CD4-positive, alpha-beta memory T cell (primary cell): ENCODE data around the gene MCM3AP. TPM values are rescaled to one million over a fixed set of nuclear protein-coding genes. Genes with fewer than 3 reads are reported as not detected.

Experiments
- CTCF ChIA-PET: fragments of 350-600 bp; sonication (Branson Sonifier 250); formaldehyde crosslinking; loops from one replicate; lab custom pipeline; 2021; ENCODE audit warnings: inconsistent platforms; ENCODE audit not compliant: partially characterized antibody; lab: Charles Lee
- POLR2A ChIA-PET: fragments of 350-600 bp; sonication (Branson Sonifier 250); formaldehyde crosslinking; loops from one replicate; lab custom pipeline; 2021; ENCODE audit not compliant: partially characterized antibody; lab: Charles Lee
- DNase-seq, 5 donors: peaks; one replicate each; pipeline versions ENCODE4 v3.0.0 to v3.0.0-alpha.2; 2020 to 2022; ENCODE audit warnings: mixed read lengths in 1 of 5
- H3K27ac ChIP-seq: one replicate; pipeline ENCODE4 v1.7.0; 2013; ENCODE audit warnings: low read depth, low read length
- H3K27me3 ChIP-seq: 2 replicates; pipeline ENCODE4 v1.7.0; 2013; ENCODE audit warnings: mild to moderate bottlenecking, low read length, moderate library complexity; ENCODE audit not compliant: insufficient read depth
- H3K36me3 ChIP-seq: 2 replicates; pipeline ENCODE4 v1.7.0; 2013; ENCODE audit warnings: mild to moderate bottlenecking, low read length, moderate library complexity; ENCODE audit not compliant: insufficient read depth
- H3K4me1 ChIP-seq: 2 replicates; pipeline ENCODE4 v1.7.0; 2013; ENCODE audit warnings: mild to moderate bottlenecking, low read length, moderate library complexity; ENCODE audit not compliant: insufficient read depth
- H3K4me3 ChIP-seq, 2 donors: one replicate each; pipeline ENCODE4 v1.7.0; 2013; ENCODE audit warnings: low read length in 2 of 2, mild to moderate bottlenecking in 1 of 2
- H3K9me3 ChIP-seq, 2 donors: one replicate each; pipeline ENCODE4 v1.7.0; 2013; ENCODE audit warnings: low read length in 2 of 2, control low read depth in 1 of 2; ENCODE audit not compliant: control insufficient read depth in 1 of 2
- H3K27ac Mint-ChIP-seq, 7 donors: one replicate each; pipeline ENCODE4 v1.8.0; 2020 to 2021; ENCODE audit warnings: mixed read lengths in 7 of 7, mild to moderate bottlenecking in 6 of 7, inconsistent platforms in 3 of 7, moderate library complexity in 3 of 7
- H3K27me3 Mint-ChIP-seq, 2 donors: one replicate each; pipeline ENCODE4 v1.8.0; 2020 to 2021; ENCODE audit warnings: mixed read lengths in 2 of 2
- H3K36me3 Mint-ChIP-seq, 2 donors: one replicate each; pipeline ENCODE4 v1.8.0; 2020 to 2021; ENCODE audit warnings: mixed read lengths in 2 of 2, inconsistent platforms in 1 of 2, mild to moderate bottlenecking in 1 of 2
- H3K4me1 Mint-ChIP-seq, 4 donors: one replicate each; pipeline ENCODE4 v1.8.0; 2020 to 2021; ENCODE audit warnings: mixed read lengths in 4 of 4, mild to moderate bottlenecking in 1 of 4
- H3K4me3 Mint-ChIP-seq, 8 donors: one replicate each; pipeline ENCODE4 v1.8.0; 2020 to 2021; ENCODE audit warnings: mixed read lengths in 8 of 8, mild to moderate bottlenecking in 7 of 8, moderate library complexity in 6 of 8, inconsistent platforms in 3 of 8
- H3K9me3 Mint-ChIP-seq, 8 donors: one replicate each; pipeline ENCODE4 v1.8.0; 2020 to 2021; ENCODE audit warnings: mixed read lengths in 8 of 8, mild to moderate bottlenecking in 5 of 8, inconsistent platforms in 3 of 8, moderate library complexity in 1 of 8
- intact Hi-C: fragments of 100-400 bp; cut with micrococcal nuclease; formaldehyde crosslinking; loops from one replicate; pipeline ENCODE4 v1.15.1; 2023
- polyA plus RNA-seq, 2 donors: library from polyadenylated mRNA; unstranded; fragments of 300-500 nt; fragmentation: Illumina TruSeq; gene quantifications; one replicate each; pipeline ENCODE4 v1.2.3, GENCODE V29; 2021
- total RNA-seq, 2 experiments: library from RNA; stranded (reverse); gene quantifications; one replicate each; pipeline ENCODE4 v1.2.3, GENCODE V29; 2021

The MCM3AP gene
- total and polyA plus RNA-seq, 4 experiments from 2014 or later = 14.9 to 168 (median 100) TPM

- H3K4me3 Mint-ChIP-seq = no peak overlapping the region
- H3K4me3 ChIP-seq = no peak overlapping the region
- H3K4me1 ChIP-seq = peaks cover 32% of the 10 kb centered on the region
- peaks cover 26 to 37% (median 33%) of the 10 kb centered on the region in 4 donors for H3K4me1 Mint-ChIP-seq
- DNase-seq = no peak
- no peaks in the 10 kb centered on the region for H3K27me3 Mint-ChIP-seq
- POLR2A ChIA-PET = interaction anchor here (1.3 kb wide), 1 partner anchor 33 kb away, joined by 3 read pairs; the partner anchor contains the start of genes MCM3AP and YBEY
- intact Hi-C loops = no loop called here
- peaks cover 0 to 2% (median 0%) of the 10 kb centered on the region in 8 donors for H3K9me3 Mint-ChIP-seq
- no peaks in the 10 kb centered on the region for H3K9me3 ChIP-seq
- H3K27ac ChIP-seq = no peak overlapping the region
- no peaks in the 10 kb centered on the region for H3K27me3 ChIP-seq
- CTCF ChIA-PET = interaction anchor here (0.8 kb wide), 1 partner anchor 109 kb away, joined by 3 read pairs; no protein-coding TSS in a partner anchor
- H3K27ac Mint-ChIP-seq = peak overlapping the region in 3 of 7 donors; percentile 82 to 94 (median 86)
- peaks cover 27% of the 10 kb centered on the region for H3K36me3 ChIP-seq
- H3K36me3 Mint-ChIP-seq = peaks cover 67 to 81% of the 10 kb centered on the region in 2 donors
Observed at GRCh38 chr21:46252840-46253239, 32.6 kb downstream of the MCM3AP start.

GRCh38 chr21:46250146-46250725 lies 35.2 kb downstream of the MCM3AP start:
- Histone ChIP-seq H3K36me3 (peaks cover 20% of the 10 kb centered on the region), H3K4me1 (peaks cover 32% of the 10 kb centered on the region), H3K9me3 (no peaks in the 10 kb centered on the region), H3K4me3 (no peak overlapping the region), H3K27ac (no peak overlapping the region), H3K27me3 (no peaks in the 10 kb centered on the region)
- ChIA-PET POLR2A (interaction anchor here (1.0 kb wide), 1 partner anchor 36 kb away, joined by 3 read pairs; the partner anchor contains the start of gene YBEY), CTCF (interaction anchor here (1.2 to 1.4 kb wide), 3 partner anchors 20 to 106 kb away, joined by 4 read pairs; partner anchors contain the start of gene MCM3AP)
- no peak for DNase-seq
- Mint-ChIP-seq H3K9me3 (peaks cover 0 to 2% (median 0%) of the 10 kb centered on the region in 8 donors), H3K27me3 (no peaks in the 10 kb centered on the region), H3K27ac (peak overlapping the region; percentile 48 to 84 (median 71)), H3K4me1 (peaks cover 26 to 39% (median 32%) of the 10 kb centered on the region in 4 donors), H3K36me3 (peaks cover 65 to 79% of the 10 kb centered on the region in 2 donors), H3K4me3 (peak overlapping the region in 1 of 8 donors; percentile 7)
- intact Hi-C loops = no loop called here

GRCh38 chr21:46248827-46249226 lies 36.6 kb downstream of the MCM3AP start:
- no peaks in the 10 kb centered on the region for H3K9me3 ChIP-seq
- peaks cover 27% of the 10 kb centered on the region for H3K36me3 ChIP-seq
- no peaks in the 10 kb centered on the region for H3K27me3 Mint-ChIP-seq
- DNase-seq = no peak
- H3K4me3 Mint-ChIP-seq = no peak overlapping the region
- peaks cover 0 to 2% (median 0%) of the 10 kb centered on the region in 8 donors for H3K9me3 Mint-ChIP-seq
- CTCF ChIA-PET = no interaction called here
- POLR2A ChIA-PET = no interaction called here
- no peaks in the 10 kb centered on the region for H3K27me3 ChIP-seq
- H3K4me1 Mint-ChIP-seq = peaks cover 18 to 26% (median 19%) of the 10 kb centered on the region in 4 donors
- H3K27ac Mint-ChIP-seq = peak overlapping the region in 3 of 7 donors; percentile 43 to 68 (median 48)
- H3K27ac ChIP-seq = no peak overlapping the region
- no peak overlapping the region for H3K4me3 ChIP-seq
- peaks cover 52 to 76% of the 10 kb centered on the region in 2 donors for H3K36me3 Mint-ChIP-seq
- peaks cover 22% of the 10 kb centered on the region for H3K4me1 ChIP-seq
- intact Hi-C loops = no loop called here

- CTCF ChIA-PET = no interaction called here
- peaks cover 0 to 2% (median 0%) of the 10 kb centered on the region in 8 donors for H3K9me3 Mint-ChIP-seq
- H3K27ac ChIP-seq = peak overlapping the region; percentile 11
Observed at GRCh38 chr21:46248422-46248782, 37.0 kb downstream of the MCM3AP start.

GRCh38 chr21:46247699-46248421 lies 37.6 kb downstream of the MCM3AP start:
- no peak overlapping the region for H3K4me3 Mint-ChIP-seq
- no peaks in the 10 kb centered on the region for H3K27me3 Mint-ChIP-seq
- no peak for DNase-seq
- intact Hi-C loops = no loop called here
- Histone ChIP-seq H3K9me3 (no peaks in the 10 kb centered on the region), H3K27ac (peak overlapping the region; percentile 11), H3K36me3 (peaks cover 37% of the 10 kb centered on the region), H3K27me3 (no peaks in the 10 kb centered on the region), H3K4me3 (no peak overlapping the region), H3K4me1 (peaks cover 14% of the 10 kb centered on the region)
- peaks cover 11 to 18% (median 13%) of the 10 kb centered on the region in 4 donors for H3K4me1 Mint-ChIP-seq
- peak overlapping the region in 1 of 7 donors; percentile 20 for H3K27ac Mint-ChIP-seq
- H3K9me3 Mint-ChIP-seq = peaks cover 0 to 2% (median 0%) of the 10 kb centered on the region in 8 donors
- ChIA-PET CTCF (interaction anchor here (0.7 kb wide), 1 partner anchor 38 kb away, joined by 3 read pairs; the partner anchor contains the start of gene YBEY), POLR2A (no interaction called here)
- H3K36me3 Mint-ChIP-seq = peaks cover 51 to 78% of the 10 kb centered on the region in 2 donors

More at GRCh38 chr21:46248422-46248782, 37.0 kb downstream of the MCM3AP start:
- Mint-ChIP-seq H3K27ac (peak overlapping the region in 2 of 7 donors; percentile 20 to 29), H3K36me3 (peaks cover 50 to 76% of the 10 kb centered on the region in 2 donors), H3K4me1 (peaks cover 14 to 22% (median 15%) of the 10 kb centered on the region in 4 donors), H3K27me3 (no peaks in the 10 kb centered on the region), H3K4me3 (no peak overlapping the region)
- H3K4me3 ChIP-seq = no peak overlapping the region
- no peaks in the 10 kb centered on the region for H3K9me3 ChIP-seq
- no peaks in the 10 kb centered on the region for H3K27me3 ChIP-seq
- intact Hi-C loops = no loop called here
- POLR2A ChIA-PET = no interaction called here
- no peak for DNase-seq
- H3K36me3 ChIP-seq = peaks cover 31% of the 10 kb centered on the region
- peaks cover 17% of the 10 kb centered on the region for H3K4me1 ChIP-seq

GRCh38 chr21:46246345-46246744 lies 39.1 kb downstream of the MCM3AP start:
- peaks cover 56 to 80% of the 10 kb centered on the region in 2 donors for H3K36me3 Mint-ChIP-seq
- Histone ChIP-seq H3K4me1 (peaks cover 14% of the 10 kb centered on the region), H3K36me3 (peaks cover 52% of the 10 kb centered on the region), H3K27ac (no peak overlapping the region), H3K4me3 (no peak overlapping the region), H3K9me3 (no peaks in the 10 kb centered on the region), H3K27me3 (no peaks in the 10 kb centered on the region)
- intact Hi-C loops = no loop called here
- H3K27ac Mint-ChIP-seq = peak overlapping the region in 3 of 7 donors; percentile 19 to 46 (median 29)
- ChIA-PET POLR2A (no interaction called here), CTCF (no interaction called here)
- no peak for DNase-seq
- no peaks in the 10 kb centered on the region for H3K27me3 Mint-ChIP-seq
- H3K4me3 Mint-ChIP-seq = no peak overlapping the region
- H3K9me3 Mint-ChIP-seq = peaks cover 0 to 2% (median 0%) of the 10 kb centered on the region in 8 donors
- H3K4me1 Mint-ChIP-seq = peaks cover 11 to 18% (median 13%) of the 10 kb centered on the region in 4 donors
